NCI-H2196 treated with DMSO at 0.1 percent for 48 hours (cell line): ENCODE data around the gene TCF7L2.

ENCODE experiments used
- DNase-seq: peaks from one replicate; lab custom pipeline; 2025; ENCODE audit not compliant: unreplicated experiment; lab: John Stamatoyannopoulos, UW

TCF7L2 gene

DNA sequence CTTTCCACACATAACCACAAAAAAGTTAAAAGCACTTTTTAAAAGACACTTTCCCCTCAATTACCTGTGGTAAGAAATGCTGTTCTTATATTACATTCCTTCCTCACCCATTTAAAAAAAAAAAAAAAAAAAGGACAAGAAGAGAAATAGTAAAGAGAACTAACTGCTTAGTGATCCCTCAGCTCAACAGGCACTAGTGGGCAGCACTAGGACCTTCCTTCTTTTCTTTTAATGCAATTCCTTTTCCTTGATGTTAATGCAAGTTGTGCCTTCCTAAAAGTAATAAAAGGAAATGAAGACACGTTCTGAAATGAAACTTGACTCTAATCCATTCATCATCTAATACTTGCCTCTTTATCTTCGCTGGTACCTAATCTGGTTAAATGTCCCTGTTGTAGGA, 189.7 kb downstream of the TCF7L2 start:
- no peak for DNase-seq

DNA sequence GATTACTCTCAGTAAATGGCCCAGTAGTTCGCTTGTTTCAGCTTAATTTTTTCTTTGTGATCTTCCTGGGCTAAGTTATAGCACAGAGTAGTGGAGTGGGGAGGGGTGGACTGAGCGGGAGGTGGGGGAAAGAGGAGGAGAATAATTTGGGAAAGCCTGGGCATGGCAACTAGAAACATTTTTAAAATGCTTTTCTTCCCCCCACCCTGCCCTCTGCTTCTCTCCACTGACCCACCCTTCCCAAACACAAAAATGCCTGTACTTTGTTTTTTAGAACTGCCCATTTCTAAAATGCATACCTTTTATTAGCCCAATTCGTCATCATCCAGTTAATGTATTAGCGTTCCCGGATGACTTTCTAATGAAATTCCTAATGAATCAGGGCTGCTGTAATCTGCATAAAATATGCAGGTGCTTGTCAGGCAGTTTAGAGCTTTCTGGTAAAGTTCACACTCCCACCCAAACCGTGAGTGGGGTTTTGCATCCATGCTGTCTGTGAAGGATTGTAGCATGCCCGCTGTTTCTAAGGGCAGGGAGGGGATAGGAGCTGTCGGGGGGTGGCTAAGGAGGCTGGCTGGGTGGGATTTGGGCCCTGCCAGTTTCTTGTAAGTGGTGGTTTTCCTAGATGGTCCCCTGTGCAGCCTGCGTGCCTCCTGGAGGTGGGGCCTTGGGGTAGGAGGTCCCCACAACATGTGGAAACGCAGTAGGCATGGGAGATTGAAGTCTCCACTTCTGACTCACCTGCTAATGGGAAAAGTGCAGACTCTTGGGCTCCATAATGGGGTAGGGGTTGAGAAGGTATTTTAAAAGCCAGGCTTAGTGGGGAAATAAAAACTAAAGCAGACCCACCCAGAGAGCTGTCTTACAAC, 190.3 kb downstream of the TCF7L2 start:
- no peak for DNase-seq

DNA sequence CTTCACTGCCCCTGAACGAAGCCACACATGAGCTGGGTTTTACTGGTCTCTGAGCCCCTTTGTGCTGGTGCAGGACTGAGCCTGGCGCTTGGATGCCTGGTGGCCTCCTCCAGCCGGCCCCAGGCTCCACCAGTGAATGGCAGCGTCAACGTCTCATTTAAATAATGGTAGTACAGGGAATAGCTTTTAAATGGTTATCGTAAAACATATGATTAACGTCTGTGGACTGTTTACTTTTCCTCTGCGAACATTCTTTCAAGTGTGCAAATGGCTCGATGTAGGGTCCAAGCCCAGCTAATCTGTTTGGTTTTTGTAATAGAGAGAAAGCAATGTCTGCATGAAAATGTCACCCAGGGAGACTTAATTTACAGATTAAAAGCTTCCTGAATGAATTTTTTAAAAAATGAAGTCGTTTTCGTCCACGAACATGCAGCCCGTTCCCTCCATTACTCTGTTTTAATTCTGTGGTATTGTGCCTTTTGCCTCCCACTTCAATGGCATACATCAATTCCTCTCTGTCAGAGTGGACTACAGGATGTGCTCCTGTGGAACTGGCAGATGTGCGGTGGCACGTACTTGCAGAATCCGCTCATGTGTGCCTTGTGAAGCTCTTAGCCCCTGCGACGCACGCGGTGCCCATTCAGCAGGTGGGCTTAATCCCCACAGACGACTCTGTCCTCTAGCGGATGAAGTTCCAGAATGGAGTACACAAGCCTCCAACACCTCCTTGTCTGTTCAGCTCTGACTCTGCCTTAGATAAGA, 192.7 kb downstream of the TCF7L2 start:
- no peak for DNase-seq

DNA sequence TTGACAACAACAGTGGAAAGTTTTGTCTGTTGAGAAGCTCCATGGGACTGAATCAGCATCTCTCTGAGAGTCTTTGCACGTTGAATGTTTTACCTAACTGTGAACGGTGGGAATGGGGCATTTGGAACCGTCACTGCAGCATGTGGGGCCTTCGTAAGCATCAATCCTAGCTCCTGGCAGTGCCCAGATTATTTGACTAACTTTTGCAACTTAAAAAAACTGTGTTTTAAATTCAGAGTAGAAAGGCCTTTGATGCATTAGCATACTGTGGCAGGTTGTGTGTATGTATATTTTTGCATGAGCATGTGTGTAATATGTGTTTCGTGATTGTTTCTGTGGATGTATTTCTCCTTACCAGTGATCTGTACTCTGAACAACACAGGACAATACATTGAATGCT, 194.5 kb downstream of the TCF7L2 start:
- no peak for DNase-seq

DNA sequence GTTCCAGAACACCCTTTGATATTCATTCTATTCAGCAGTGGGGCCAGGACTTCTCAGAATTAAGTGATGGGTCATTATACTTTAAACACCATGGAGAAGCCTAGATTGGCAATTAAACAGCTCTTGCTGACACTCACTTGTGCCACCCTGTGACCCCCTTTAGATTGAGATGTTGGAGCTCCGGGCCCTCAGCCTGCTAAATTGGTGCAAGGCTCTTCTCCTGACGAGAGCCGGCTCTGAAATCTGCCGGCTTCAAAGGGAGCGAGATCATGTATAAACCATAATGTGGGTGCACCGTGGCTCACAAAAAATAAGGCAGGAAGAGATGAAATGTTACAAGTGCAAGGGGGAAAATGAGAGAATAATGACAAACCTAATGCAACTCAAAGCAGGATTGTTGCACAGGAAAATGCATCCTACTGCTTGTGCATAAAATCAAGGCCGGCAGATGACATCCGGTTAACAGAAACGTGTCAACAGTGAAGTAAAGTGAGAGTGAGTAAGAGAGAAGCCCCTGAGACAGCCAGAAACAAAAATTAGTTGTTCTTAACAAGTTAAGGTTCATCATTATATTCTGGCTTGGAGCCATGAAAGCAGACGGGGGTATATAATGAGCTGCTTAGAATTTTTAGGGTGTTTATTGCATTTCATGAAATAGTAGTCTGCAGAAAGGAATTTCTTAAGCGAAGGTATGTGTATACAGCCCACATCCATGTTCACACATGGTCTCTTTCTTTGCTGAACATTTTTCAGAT, 198.2 kb downstream of the TCF7L2 start:
- DNase-seq = no peak

DNA sequence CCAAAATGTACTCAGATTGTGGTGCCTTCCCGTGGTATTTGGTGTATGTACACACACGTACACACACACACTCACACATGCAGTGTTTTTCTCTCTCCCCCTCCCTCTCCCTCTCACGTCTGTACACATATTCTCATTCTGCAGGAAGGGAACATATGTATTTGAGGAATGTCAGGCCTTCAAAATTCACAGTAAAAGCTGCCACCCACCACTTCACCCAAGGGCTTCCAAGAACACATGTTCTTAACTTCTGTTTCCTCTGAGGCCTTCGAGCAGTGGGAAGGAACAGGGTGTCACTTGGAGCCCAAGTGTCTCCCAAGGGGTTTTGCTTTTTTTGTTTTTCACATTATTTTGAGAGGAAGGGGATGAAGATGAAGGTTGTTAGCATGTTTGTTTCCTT, 198.9 kb downstream of the TCF7L2 start:
- no peak for DNase-seq

DNA sequence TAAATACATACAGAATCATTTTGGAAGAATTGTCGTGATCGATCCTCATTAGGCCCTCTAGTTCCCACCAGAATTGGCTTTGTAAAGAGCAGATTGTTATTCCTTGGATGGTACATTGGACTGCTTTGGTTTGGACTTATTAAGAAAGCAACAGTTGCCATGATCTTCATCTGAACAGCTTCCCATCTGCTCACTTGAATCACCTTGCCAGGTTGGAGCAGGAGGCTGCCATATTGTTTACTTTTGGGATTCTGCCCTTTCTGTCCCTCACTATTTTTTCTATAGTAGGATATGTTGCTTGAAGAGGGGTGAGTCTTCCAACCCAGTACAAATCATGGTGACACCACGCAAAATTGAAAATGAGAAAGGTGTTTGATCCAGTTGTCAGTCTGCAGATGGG, 199.6 kb downstream of the TCF7L2 start:
- no peak for DNase-seq

DNA sequence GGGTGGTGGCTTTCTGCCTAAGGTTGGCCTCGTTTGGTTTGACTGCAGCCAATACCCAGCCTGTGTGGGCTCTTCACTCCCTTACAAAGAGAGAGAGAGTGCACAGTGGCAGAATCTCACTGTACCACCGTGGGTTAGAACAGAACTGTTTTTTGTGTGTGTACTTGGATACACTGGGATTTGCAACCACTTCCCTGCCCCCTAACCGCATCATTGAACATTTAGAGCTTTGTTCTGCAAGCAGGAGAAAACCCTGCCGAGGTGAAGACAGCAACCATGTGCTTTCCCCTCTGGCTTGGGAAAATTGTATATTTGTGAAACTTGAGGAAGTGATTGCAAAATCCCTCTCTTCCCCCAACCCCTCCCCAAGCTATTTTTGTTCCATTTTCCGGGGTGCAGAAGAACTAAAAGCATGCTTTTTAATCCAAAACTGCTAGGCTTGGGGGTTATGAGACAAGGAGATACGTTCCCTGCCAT, 201.2 kb downstream of the TCF7L2 start:
- DNase-seq = no peak

DNA sequence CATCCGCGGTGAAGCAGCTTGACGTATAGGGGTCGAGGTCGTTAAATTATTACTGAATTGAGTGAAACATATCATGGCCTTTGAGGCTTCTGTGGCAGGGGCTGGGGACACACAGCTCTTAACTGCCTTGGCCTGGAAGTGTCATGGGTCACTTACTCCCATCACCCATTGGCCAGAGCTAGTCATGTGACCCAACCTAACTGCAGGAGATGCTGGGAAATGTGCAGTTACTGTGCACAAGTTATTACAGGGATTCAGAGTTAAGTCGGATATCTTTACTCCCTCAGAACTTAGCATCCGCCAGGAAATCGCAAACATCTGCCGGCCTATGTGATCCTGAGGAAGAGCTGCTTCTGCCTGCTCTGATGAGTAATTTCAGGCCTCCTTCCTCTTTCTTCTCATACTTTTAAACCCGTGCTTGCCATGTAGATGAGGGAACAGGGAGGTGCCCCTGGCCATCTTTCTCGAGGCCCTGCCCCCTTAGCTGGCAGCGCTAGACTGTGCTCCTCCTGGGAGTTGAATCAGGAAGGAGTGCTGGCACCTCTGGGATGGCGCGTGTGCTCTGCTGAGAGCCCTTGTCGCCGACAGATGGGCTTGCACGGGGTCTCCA, 203.6 kb downstream of the TCF7L2 start:
- no peak for DNase-seq

DNA sequence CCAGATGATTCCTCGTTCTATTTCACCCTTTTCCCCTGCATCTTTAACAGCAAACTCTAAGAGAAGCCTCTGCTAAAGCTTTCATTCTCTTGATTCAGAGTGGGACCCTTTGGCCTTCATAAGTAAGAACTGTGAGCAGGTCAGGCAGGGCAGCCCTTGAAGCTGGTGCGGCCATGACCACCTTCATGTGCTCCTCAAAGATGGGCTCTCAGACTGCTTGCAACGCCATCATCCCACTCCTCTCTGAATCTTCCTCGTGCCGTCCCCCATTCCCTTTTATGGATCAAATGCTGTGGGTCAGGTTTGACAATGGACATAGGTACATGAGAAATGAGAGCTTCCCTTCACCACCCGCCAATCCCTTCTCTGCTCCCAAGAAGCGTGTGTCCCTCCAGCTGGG, 207.4 kb downstream of the TCF7L2 start:
- DNase-seq = no peak

DNA sequence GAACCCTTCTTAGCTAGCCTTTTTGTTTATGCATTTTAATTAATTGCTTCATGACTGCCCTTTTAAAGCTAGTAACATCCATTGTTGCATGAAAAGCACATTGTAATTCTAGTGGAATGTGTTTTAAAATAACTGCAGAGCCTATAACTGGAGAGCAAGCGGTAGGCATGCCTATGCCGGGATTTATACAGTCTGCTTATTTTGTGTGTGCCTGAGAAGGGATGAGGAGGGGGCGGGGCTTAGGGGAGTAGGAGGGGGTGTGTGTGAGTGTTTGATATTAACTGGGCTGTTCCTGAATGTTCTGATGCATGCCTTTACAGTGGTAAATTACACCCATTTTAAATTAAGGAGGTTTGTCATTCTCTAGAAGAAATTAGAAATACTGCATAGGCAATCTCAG, 208.1 kb downstream of the TCF7L2 start:
- no peak for DNase-seq

DNA sequence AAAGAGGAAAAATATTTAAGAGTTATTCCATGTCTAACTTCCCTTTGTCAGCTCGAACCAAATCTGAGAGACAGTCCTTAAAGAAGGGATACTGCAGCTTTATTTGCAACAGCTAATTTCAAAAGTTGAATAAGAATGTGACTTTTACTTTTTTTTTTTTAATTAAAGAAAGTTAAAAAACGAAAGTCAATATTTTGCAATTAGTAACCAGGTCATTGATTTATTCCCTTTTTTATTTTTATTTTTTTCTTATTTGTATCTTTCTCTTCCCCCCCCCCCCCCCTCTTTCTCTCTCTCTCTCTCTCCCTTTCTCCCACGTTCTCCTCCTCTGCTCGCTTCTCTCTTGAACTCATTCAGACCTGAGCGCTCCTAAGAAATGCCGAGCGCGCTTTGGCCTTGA, 209.5 kb downstream of the TCF7L2 start:
- DNase-seq = no peak

DNA sequence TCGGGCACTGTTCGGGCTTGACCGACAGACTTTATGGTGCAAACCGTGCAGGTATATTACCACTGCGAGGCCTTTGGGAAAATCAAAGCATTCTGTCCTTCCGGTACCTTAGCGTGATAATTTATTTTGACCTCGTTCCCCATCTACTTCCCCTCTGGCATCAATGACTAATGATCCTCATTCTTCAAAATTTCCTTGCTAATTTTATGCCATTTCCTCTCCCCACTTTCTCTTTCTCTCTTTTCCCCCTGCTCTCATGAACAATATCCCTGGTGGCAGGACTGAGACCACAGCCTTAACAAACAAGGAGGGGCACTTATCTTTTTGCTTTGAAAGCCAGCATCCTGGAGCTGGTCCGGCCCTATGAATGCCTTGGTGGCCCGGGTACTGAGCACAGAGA, 210.6 kb downstream of the TCF7L2 start:
- DNase-seq = no peak

DNA sequence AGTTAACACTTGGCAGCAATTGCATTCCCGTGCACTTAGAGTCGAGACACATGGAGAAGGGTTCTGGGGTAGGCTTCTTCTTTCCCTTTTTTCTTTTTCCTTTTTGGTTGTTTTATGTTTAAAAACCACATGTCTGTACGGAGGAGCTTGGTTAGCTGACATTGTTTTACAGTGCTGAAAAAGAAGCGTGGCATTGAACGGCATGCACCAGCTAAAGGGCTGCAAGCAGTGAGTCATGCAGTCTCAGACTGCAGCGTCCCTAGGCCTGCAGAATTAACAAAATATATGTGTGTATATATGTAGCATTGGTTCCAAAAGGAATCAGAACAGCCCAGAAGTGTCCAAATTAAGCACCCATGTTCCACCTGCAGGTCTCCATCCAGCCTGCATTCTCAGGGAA, 211.0 kb downstream of the TCF7L2 start:
- no peak for DNase-seq

DNA sequence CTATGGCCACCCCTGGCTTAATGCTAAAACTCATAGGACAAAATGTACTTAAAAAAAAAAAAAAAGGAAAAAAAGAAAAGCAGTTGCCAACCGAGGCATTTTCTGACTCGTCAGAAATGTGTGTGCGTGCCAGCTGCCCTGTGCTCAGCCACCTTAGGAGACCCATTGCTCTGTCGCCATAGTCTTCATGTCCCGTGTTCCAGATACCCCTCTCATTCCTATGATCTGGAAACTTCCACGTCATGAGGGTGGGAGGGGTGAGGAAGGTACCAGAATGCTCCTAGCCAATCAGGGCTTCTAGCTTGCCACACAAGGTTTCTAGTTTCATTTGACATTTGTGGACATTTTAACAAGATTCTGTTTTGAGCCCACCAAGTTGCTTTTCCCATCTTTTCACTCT, 212.9 kb downstream of the TCF7L2 start:
- no peak for DNase-seq

DNA sequence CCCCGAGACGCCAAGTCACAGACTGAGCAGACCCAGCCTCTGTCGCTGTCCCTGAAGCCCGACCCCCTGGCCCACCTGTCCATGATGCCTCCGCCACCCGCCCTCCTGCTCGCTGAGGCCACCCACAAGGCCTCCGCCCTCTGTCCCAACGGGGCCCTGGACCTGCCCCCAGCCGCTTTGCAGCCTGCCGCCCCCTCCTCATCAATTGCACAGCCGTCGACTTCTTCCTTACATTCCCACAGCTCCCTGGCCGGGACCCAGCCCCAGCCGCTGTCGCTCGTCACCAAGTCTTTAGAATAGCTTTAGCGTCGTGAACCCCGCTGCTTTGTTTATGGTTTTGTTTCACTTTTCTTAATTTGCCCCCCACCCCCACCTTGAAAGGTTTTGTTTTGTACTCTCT, 215.6 kb downstream of the TCF7L2 start:
- no peak for DNase-seq

DNA sequence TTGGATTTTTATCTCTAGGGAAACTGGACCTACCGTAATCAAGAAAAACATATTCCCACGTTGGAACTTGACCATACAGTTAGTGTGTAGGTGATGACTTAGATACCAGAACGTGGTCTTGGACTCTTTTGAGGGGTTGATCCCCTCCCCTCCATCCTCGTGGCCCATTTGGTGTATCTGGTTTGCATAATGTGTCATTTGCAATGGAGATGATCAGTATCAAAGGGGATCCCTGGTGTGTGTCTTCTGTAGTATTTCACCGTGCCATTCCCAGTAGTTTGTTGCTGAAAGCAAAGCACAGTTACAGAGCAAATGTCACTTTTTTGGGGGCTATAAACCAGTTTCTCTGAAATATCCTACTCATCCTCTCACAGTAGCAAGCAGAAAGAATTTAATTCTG, 217.7 kb downstream of the TCF7L2 start:
- no peak for DNase-seq

DNA sequence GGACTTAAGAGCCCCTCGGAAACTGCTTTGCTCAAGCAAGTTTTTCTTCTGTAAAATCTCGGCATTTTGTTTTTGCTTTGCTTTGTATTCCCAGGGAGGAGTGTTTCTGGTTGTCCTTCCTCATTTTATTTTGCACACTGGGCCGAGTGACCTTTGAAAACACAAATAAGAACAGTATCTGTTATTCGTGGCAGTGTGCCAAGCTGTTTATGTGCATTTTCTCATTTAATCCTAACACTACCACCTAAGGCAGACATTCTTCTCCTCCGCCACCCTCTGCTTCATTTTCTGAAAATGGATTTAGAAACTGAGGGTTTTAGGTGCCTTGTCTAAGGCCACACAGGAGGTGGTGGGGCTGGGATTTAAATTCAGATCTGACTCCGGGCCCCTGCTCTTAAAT, 218.5 kb downstream of the TCF7L2 start:
- DNase-seq = no peak

DNA sequence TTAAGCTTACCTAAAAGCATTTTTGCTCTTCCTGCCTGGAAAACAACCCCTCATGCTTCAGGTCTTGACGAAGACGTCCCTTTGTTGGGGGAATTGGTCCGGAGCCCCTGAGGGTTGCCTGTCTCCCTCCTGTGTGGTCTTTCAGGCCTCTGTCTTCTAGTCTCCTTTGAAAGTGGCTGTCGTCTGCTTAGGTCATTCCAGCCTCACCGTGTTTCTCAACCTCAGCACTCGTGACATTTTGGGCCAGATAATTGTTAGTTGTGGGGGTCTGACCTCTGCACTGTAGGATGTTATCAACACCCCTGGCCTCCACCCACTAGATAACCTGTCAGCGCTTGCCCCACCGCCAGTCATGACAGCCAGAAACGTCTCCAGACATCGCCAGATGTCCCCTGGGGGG, 219.1 kb downstream of the TCF7L2 start:
- no peak for DNase-seq

DNA sequence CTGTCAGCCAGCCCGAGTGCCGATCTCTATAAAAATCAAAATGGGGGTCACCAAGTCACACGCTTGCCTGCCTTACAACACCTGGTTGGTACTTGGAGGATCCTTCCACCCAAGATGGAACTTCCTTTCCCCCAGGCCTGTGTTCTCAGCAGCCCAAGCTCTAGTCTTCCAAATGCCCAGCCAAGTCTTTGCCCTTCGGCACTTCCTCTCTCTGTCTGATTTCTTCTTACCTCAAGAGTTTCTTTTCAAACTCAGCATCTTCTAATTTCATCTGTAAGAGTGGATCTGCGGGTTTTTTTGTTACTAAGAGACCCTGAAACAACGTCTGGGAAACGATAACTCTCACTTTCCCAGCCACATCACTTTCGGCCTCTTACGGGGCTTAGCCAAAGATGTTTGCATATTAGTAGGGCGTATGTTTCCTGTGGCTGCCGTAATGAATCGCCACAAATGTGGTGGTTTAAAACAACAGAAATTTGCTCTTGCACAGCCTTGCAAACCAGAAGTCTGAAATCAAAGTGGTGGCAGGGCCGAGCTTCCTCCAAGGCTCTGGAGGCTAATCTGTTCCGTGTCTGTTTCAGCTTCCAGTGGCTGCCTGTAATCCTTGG, 219.9 kb downstream of the TCF7L2 start:
- DNase-seq = no peak

DNA sequence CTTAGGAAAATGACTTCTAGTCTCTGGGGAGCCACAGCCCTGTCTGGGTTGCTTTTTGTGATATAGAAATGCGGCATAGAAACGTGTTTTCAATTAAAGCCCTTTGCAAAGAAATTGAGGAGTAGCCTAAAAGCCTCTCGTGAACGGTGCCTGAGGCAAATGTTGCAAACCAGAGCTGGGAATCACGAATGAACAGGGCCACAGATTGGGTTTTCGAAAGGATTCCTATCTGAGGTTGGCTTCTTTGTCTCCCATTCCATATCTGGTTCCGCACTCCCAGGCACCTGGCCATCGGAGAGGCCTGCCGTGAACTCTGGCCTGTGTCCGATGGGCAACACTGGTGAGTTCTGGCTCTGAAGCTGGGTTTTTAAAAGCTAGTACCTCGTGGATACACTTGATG, 221.6 kb downstream of the TCF7L2 start:
- DNase-seq = no peak
